ENCODE measurements around the gene DCST2. TPM values are rescaled to one million over a fixed set of nuclear protein-coding genes. Genes with fewer than 3 reads are reported as not detected.

Gene DCST2
- total and polyA plus RNA-seq, 9 of the 15 experiments (the other 6 are each of a cell fraction or from before 2014, with no cell fraction given), result 0.09 to 0.49 (median 0.11) TPM; not detected in 3

DNA sequence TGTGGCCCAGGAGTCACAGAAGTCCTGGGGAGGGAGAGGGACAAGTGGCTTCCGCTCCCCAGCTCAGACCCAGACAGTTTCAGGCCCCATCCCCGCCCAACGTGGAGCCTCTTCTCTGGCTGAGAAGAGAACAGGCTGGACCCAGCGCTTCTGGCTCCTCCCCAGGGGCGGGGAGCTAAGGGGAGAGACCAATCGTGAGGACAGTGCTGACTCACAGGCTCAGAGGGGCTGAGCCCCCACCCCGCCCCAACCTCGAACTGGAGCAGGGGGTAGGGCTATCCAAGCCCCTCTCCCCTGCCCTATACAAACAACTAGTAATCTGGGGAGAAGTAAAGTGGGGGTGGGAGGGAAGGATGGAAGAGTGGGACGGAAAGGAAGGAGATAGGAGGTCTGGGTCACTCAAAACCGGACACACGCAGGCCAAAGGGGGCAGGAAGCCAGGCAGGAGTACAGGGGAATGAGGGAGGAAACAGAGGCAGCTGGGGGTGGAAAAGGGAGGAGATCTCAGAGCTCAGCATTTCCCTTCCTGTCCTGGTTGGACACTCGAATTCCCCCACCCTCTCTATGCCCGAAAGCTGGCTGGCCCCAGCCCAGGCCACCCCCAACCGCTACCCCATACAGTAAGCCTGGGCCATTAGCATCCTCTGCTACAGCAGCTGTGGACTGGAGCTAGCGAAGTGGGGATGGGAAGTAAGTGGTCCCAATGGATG is 62.8 kb downstream of the DCST2 start, which contains the start of gene SHC1 (continued):
- TF ChIP-seq, protein P1, sequence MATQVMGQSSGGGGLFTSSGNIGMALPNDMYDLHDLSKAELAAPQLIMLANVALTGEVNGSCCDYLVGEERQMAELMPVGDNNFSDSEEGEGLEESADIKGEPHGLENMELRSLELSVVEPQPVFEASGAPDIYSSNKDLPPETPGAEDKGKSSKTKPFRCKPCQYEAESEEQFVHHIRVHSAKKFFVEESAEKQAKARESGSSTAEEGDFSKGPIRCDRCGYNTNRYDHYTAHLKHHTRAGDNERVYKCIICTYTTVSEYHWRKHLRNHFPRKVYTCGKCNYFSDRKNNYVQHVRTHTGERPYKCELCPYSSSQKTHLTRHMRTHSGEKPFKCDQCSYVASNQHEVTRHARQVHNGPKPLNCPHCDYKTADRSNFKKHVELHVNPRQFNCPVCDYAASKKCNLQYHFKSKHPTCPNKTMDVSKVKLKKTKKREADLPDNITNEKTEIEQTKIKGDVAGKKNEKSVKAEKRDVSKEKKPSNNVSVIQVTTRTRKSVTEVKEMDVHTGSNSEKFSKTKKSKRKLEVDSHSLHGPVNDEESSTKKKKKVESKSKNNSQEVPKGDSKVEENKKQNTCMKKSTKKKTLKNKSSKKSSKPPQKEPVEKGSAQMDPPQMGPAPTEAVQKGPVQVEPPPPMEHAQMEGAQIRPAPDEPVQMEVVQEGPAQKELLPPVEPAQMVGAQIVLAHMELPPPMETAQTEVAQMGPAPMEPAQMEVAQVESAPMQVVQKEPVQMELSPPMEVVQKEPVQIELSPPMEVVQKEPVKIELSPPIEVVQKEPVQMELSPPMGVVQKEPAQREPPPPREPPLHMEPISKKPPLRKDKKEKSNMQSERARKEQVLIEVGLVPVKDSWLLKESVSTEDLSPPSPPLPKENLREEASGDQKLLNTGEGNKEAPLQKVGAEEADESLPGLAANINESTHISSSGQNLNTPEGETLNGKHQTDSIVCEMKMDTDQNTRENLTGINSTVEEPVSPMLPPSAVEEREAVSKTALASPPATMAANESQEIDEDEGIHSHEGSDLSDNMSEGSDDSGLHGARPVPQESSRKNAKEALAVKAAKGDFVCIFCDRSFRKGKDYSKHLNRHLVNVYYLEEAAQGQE (IDR thresholded peaks at IDR 0.05; ENCODE audit: borderline replicate concordance), result peak; percentile 56
- TF ChIP-seq, protein P1 (CRISPR knock-in tag; IDR thresholded peaks at IDR 0.05; ENCODE audit: low read depth), result no peak
- TF ChIP-seq GABPA (tag; conservative IDR thresholded peaks at IDR 0.05; ENCODE audit: low read depth), result peak; percentile 61
- TF ChIP-seq GATAD2A (IDR thresholded peaks at IDR 0.05), result peak; percentile 32; the same call in 1 of the 2 replicates
- TF ChIP-seq, protein P2, sequence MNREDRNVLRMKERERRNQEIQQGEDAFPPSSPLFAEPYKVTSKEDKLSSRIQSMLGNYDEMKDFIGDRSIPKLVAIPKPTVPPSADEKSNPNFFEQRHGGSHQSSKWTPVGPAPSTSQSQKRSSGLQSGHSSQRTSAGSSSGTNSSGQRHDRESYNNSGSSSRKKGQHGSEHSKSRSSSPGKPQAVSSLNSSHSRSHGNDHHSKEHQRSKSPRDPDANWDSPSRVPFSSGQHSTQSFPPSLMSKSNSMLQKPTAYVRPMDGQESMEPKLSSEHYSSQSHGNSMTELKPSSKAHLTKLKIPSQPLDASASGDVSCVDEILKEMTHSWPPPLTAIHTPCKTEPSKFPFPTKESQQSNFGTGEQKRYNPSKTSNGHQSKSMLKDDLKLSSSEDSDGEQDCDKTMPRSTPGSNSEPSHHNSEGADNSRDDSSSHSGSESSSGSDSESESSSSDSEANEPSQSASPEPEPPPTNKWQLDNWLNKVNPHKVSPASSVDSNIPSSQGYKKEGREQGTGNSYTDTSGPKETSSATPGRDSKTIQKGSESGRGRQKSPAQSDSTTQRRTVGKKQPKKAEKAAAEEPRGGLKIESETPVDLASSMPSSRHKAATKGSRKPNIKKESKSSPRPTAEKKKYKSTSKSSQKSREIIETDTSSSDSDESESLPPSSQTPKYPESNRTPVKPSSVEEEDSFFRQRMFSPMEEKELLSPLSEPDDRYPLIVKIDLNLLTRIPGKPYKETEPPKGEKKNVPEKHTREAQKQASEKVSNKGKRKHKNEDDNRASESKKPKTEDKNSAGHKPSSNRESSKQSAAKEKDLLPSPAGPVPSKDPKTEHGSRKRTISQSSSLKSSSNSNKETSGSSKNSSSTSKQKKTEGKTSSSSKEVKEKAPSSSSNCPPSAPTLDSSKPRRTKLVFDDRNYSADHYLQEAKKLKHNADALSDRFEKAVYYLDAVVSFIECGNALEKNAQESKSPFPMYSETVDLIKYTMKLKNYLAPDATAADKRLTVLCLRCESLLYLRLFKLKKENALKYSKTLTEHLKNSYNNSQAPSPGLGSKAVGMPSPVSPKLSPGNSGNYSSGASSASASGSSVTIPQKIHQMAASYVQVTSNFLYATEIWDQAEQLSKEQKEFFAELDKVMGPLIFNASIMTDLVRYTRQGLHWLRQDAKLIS (CRISPR knock-in tag; IDR thresholded peaks at IDR 0.05), result no peak
- TF ChIP-seq ZNF717 (CRISPR knock-in tag; IDR thresholded peaks at IDR 0.05), result no peak
- TF ChIP-seq NBN (IDR thresholded peaks at IDR 0.05; ENCODE audit: low read depth), result no peak
- no peak for TF ChIP-seq NEUROD1 (IDR thresholded peaks at IDR 0.05; ENCODE audit: borderline replicate concordance, low read depth, low read length, partially characterized antibody)
- TF ChIP-seq ARID1B (IDR thresholded peaks at IDR 0.05), result peak; percentile 57; the same call in 1 of the 2 replicates
- no peak for TF ChIP-seq U2AF2 (optimal IDR thresholded peaks at IDR 0.05; ENCODE audit: low read depth, low read length)
- TF ChIP-seq TBL1XR1 (IDR thresholded peaks at IDR 0.05; ENCODE audit: low read length in 2 of 2), result no peak
- TF ChIP-seq HINFP (tag; conservative IDR thresholded peaks at IDR 0.05; ENCODE audit: low read depth), result no peak
- peak; percentile 34; the same call in 1 of the 2 replicates for TF ChIP-seq PHF8 (IDR thresholded peaks at IDR 0.05; ENCODE audit: borderline replicate concordance, low read length)
- no peak for TF ChIP-seq ZNF764 (CRISPR knock-in tag; IDR thresholded peaks at IDR 0.05; ENCODE audit: low read depth)
- TF ChIP-seq PTRF (tag; IDR thresholded peaks at IDR 0.05), result no peak

Measured in K562 (cell line).